NCI-H1694 (cell line): ENCODE results near the gene PRIMA1.

Experiments used
- DNase-seq: peaks from one replicate; lab custom pipeline; 2025; lab: John Stamatoyannopoulos, UW

Gene PRIMA1

GRCh38 chr14:93731753-93732152, 56.5 kb downstream of the PRIMA1 start:
- no peak for DNase-seq

GRCh38 chr14:93729993-93730392, 58.3 kb downstream of the PRIMA1 start:
- no peak for DNase-seq

GRCh38 chr14:93728651-93729016, 59.7 kb downstream of the PRIMA1 start:
- DNase-seq: no peak

GRCh38 chr14:93727917-93728650, 60.2 kb downstream of the PRIMA1 start:
- no peak for DNase-seq

- DNase-seq: no peak
Measured at GRCh38 chr14:93727039-93727740, 61.1 kb downstream of the PRIMA1 start.

- no peak for DNase-seq
Measured at GRCh38 chr14:93725993-93726392, 62.3 kb downstream of the PRIMA1 start.

- no peak for DNase-seq
Measured at GRCh38 chr14:93725002-93725582, 63.2 kb downstream of the PRIMA1 start.

- no peak for DNase-seq
Measured at GRCh38 chr14:93723001-93723400, 65.3 kb downstream of the PRIMA1 start.

- DNase-seq: no peak
Measured at GRCh38 chr14:93720981-93721483, 67.3 kb downstream of the PRIMA1 start.

- no peak for DNase-seq
Measured at GRCh38 chr14:93720076-93720815, 68.0 kb downstream of the PRIMA1 start.

- no peak for DNase-seq
Measured at GRCh38 chr14:93719256-93719655, 69.0 kb downstream of the PRIMA1 start.

- DNase-seq: no peak
Measured at GRCh38 chr14:93717668-93718320, 70.5 kb downstream of the PRIMA1 start.

- no peak for DNase-seq
Measured at GRCh38 chr14:93716746-93717667, 71.3 kb downstream of the PRIMA1 start.

- no peak for DNase-seq
Measured at GRCh38 chr14:93716002-93716745, 72.1 kb downstream of the PRIMA1 start.

- no peak for DNase-seq
Measured at GRCh38 chr14:93715279-93715927, 72.9 kb downstream of the PRIMA1 start.

- DNase-seq: no peak
Measured at GRCh38 chr14:93714605-93715004, 73.7 kb downstream of the PRIMA1 start.

- DNase-seq: no peak
Measured at GRCh38 chr14:93713726-93714405, 74.4 kb downstream of the PRIMA1 start.

- DNase-seq: peak; percentile 88
Measured at GRCh38 chr14:93712838-93713724, 75.2 kb downstream of the PRIMA1 start.
